GM12878 (cell line): ENCODE measurements around the gene FADD. TPM values are rescaled to one million over a fixed set of nuclear protein-coding genes. Genes with fewer than 3 reads are reported as not detected.

Experiments
- ATF3 ChIP-seq: IDR thresholded peaks from 2 replicates; pipeline ENCODE4 v1.6.1; 2011; ENCODE audit warnings: low read depth, mild to moderate bottlenecking, low read length, moderate library complexity, borderline replicate concordance; ENCODE audit errors: extremely low read depth
- BHLHE40 ChIP-seq, 2 experiments: fragments of 450-650 bp in 1 of 2; IDR thresholded peaks; 2 replicates each; pipeline ENCODE4 v1.6.1; 2011 to 2017; ENCODE audit warnings: low read depth in 2 of 2, borderline replicate concordance in 1 of 2, improper control_type of control experiment in 1 of 2, low read length in 1 of 2, mild to moderate bottlenecking in 1 of 2
- CEBPZ ChIP-seq: fragments of 150-350 bp; IDR thresholded peaks from 2 replicates; pipeline ENCODE4 v1.6.1; 2016; ENCODE audit warnings: low read depth, low read length
- HDAC6 ChIP-seq: fragments of 200-600 bp; sonication (generic); IDR thresholded peaks from one replicate; pipeline ENCODE4 v1.8.0; 2017; ENCODE audit warnings: antibody characterized with exemption; ENCODE audit not compliant: unreplicated experiment
- KAT2A ChIP-seq: conservative IDR thresholded peaks from 2 replicates; pipeline ENCODE4 v1.6.1; 2011; ENCODE audit warnings: low read depth, low read length; ENCODE audit not compliant: control insufficient read depth
- NKRF ChIP-seq: fragments of 450-650 bp; conservative IDR thresholded peaks from 2 replicates; pipeline ENCODE4 v1.6.1; 2017; ENCODE audit warnings: mild to moderate bottlenecking, moderate library complexity
- NR2F1 ChIP-seq: fragments of 450-650 bp; conservative IDR thresholded peaks from 2 replicates; pipeline ENCODE4 v1.6.1; 2017; ENCODE audit warnings: mild to moderate bottlenecking
- POLR2AphosphoS2 ChIP-seq: IDR thresholded peaks from 2 replicates; pipeline ENCODE4 v1.6.1; 2011; ENCODE audit warnings: low read depth, mild to moderate bottlenecking, low read length, improper control_type of control experiment, moderate library complexity
- RB1 ChIP-seq: fragments of 450-650 bp; formaldehyde crosslinking; IDR thresholded peaks from 2 replicates; pipeline ENCODE4 v1.6.1; 2017; ENCODE audit warnings: mild to moderate bottlenecking, borderline replicate concordance
- RUNX3 ChIP-seq: IDR thresholded peaks from 2 replicates; pipeline ENCODE4 v1.6.1; 2012; ENCODE audit warnings: low read length, inconsistent platforms
- SIX5 ChIP-seq: IDR thresholded peaks from 2 replicates; pipeline ENCODE4 v1.6.1; 2011; ENCODE audit warnings: mild to moderate bottlenecking, low read depth, low read length, moderate library complexity; ENCODE audit not compliant: severe bottlenecking
- SMARCA5 ChIP-seq: fragments of 450-650 bp; IDR thresholded peaks from 2 replicates; pipeline ENCODE4 v1.6.1; 2017; ENCODE audit warnings: mild to moderate bottlenecking
- SP1 ChIP-seq: IDR thresholded peaks from one replicate; pipeline ENCODE4 v1.6.1; 2011; ENCODE audit warnings: low read depth, low read length
- TCF12 ChIP-seq: IDR thresholded peaks from 2 replicates; pipeline ENCODE4 v1.6.1; 2011; ENCODE audit warnings: low read depth, mild to moderate bottlenecking, low read length
- TCF7 ChIP-seq: IDR thresholded peaks from 2 replicates; pipeline ENCODE4 v1.6.1; 2014; ENCODE audit warnings: antibody characterized with exemption, borderline replicate concordance
- YY1 ChIP-seq: IDR thresholded peaks from 2 replicates; pipeline ENCODE4 v1.6.1; 2011; ENCODE audit warnings: low read depth, mild to moderate bottlenecking, low read length
- ZBTB33 ChIP-seq: fragments of 450-650 bp; IDR thresholded peaks from 2 replicates; pipeline ENCODE4 v1.6.1; 2017; ENCODE audit warnings: mild to moderate bottlenecking
- polyA plus RNA-seq, 11 experiments: library from polyadenylated mRNA; depleted of rRNA in 4 of 11; unstranded in 6 of 11; stranded (reverse) in 5 of 11; fragments of >200 nt; fragmentation: Nextera tagmentation in 4 of 11; fragmentation: Illumina TruSeq in 1 of 11; extraction: Ambion mirVana in 4 of 11; extraction: Trizol in 1 of 11; gene quantifications; 1 replicate in 1 of 11; 2 replicates in 10 of 11; pipeline versions ENCODE4 v1.2.1 to v1.2.3, GENCODE V29; 2011 to 2016; ENCODE audit warnings: inconsistent platforms in 2 of 11, missing spikeins in 2 of 11, low read depth in 1 of 11
- total RNA-seq, 4 experiments: library from RNA; depleted of rRNA in 3 of 4; stranded (reverse); fragments of >200 nt in 3 of 4; fragmentation: Illumina TruSeq in 1 of 4; extraction: Trizol in 1 of 4; gene quantifications; 2 replicates each; pipeline versions ENCODE4 v1.2.1 to v1.2.3, GENCODE V29; 2013 to 2021
- TF ChIP-seq, protein P1 (sequence below): fragments of 450-650 bp; formaldehyde crosslinking; IDR thresholded peaks from 2 replicates; pipeline ENCODE4 v1.5.0; 2022; ENCODE audit warnings: mild to moderate bottlenecking, missing genetic modification characterization

Gene FADD
- total and polyA plus RNA-seq, 10 of the 15 experiments (the other 5 are each of a cell fraction or from before 2014, with no cell fraction given) = 0.32 to 38.7 (median 21.8) TPM

GRCh38 chr11:70202920-70203750 lies at the start of gene FADD (continued):
- TF ChIP-seq CEBPZ = no peak
- TF ChIP-seq POLR2AphosphoS2 = no peak
- TF ChIP-seq, protein P1, sequence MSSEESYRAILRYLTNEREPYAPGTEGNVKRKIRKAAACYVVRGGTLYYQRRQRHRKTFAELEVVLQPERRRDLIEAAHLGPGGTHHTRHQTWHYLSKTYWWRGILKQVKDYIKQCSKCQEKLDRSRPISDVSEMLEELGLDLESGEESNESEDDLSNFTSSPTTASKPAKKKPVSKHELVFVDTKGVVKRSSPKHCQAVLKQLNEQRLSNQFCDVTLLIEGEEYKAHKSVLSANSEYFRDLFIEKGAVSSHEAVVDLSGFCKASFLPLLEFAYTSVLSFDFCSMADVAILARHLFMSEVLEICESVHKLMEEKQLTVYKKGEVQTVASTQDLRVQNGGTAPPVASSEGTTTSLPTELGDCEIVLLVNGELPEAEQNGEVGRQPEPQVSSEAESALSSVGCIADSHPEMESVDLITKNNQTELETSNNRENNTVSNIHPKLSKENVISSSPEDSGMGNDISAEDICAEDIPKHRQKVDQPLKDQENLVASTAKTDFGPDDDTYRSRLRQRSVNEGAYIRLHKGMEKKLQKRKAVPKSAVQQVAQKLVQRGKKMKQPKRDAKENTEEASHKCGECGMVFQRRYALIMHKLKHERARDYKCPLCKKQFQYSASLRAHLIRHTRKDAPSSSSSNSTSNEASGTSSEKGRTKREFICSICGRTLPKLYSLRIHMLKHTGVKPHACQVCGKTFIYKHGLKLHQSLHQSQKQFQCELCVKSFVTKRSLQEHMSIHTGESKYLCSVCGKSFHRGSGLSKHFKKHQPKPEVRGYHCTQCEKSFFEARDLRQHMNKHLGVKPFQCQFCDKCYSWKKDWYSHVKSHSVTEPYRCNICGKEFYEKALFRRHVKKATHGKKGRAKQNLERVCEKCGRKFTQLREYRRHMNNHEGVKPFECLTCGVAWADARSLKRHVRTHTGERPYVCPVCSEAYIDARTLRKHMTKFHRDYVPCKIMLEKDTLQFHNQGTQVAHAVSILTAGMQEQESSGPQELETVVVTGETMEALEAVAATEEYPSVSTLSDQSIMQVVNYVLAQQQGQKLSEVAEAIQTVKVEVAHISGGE (CRISPR knock-in tag) = no peak
- TF ChIP-seq RUNX3 = peak; percentile 86
- 0 out of 2 replicates have a peak, but pooled peaks have one; percentile 10 for TF ChIP-seq NR2F1
- peak; percentile 63; the same call in 1 of the 2 replicates for TF ChIP-seq SMARCA5
- no peak for TF ChIP-seq HDAC6
- peak; percentile 99 for TF ChIP-seq TCF12
- 0 out of 2 replicates have a peak, but pooled peaks have one; percentile 47 for TF ChIP-seq RB1
- no peak for TF ChIP-seq SP1
- no peak for TF ChIP-seq KAT2A
- TF ChIP-seq ZBTB33 = no peak
- no peak for TF ChIP-seq TCF7
- peak; percentile 59 for TF ChIP-seq SIX5
- peak; percentile 50; the same call in 1 of the 2 replicates for TF ChIP-seq NKRF
- TF ChIP-seq YY1 = peak; percentile 62; the same call in 1 of the 2 replicates
- peak; percentile 80 to 95 for TF ChIP-seq BHLHE40 (IDR thresholded peaks at IDR 0.05; ENCODE audit: borderline replicate concordance in 1 of 2, low read depth in 2 of 2, low read length in 1 of 2)
- no peak for TF ChIP-seq ATF3
